ENCODE measurements around the gene CR1. TPM values are rescaled to one million over a fixed set of nuclear protein-coding genes. Genes with fewer than 3 reads are reported as not detected.

The CR1 gene
- total RNA-seq = 1 to 10 TPM in 1 of 2 donors, not detected in 1; 8.2 TPM

- Mint-ChIP-seq H3K27me3 (peaks cover 35 to 44% of the 10 kb centered on the region in 2 donors), H3K36me3 (no peaks in the 10 kb centered on the region), H3K9me3 (no peaks in the 10 kb centered on the region), H3K27ac (peak within 1 kb of the TSS in 1 of 2 donors; percentile 21), H3K4me3 (peak within 1 kb of the TSS; percentile 57), H3K4me1 (ENCODE audit: low read depth in 2 of 2) (peaks cover 4 to 5% of the 10 kb centered on the region in 2 donors)
- DNase-seq (ENCODE audit: low spot score) = peak; percentile 61
- peak; percentile 67 to 69 for ATAC-seq
These were observed at the start of gene CR1 for GRCh38 chr1:207495801-207496792. Gene CR1 (plus strand): TSS chr1:207496157. CDS start chr1:207496268, 111 bp downstream.

- H3K27ac Mint-ChIP-seq = no peak overlapping the region
- DNase-seq (ENCODE audit: low spot score) (no peak), ATAC-seq (no peak)
- no peaks in the 10 kb centered on the region for H3K9me3 Mint-ChIP-seq
- peak overlapping the region; percentile 44 for H3K4me3 Mint-ChIP-seq
- peaks cover 25 to 28% of the 10 kb centered on the region in 2 donors for H3K27me3 Mint-ChIP-seq
- peaks cover 3 to 6% of the 10 kb centered on the region in 2 donors for H3K4me1 Mint-ChIP-seq (ENCODE audit: low read depth in 2 of 2)
- no peaks in the 10 kb centered on the region for H3K36me3 Mint-ChIP-seq
These were observed 42.3 kb upstream of the CR1 start for GRCh38 chr1:207453710-207454045.

- peak; percentile 62 to 67 for ATAC-seq
- peaks cover 25 to 28% of the 10 kb centered on the region in 2 donors for H3K27me3 Mint-ChIP-seq
- no peaks in the 10 kb centered on the region for H3K36me3 Mint-ChIP-seq
- no peaks in the 10 kb centered on the region for H3K9me3 Mint-ChIP-seq
- peaks cover 3 to 6% of the 10 kb centered on the region in 2 donors for H3K4me1 Mint-ChIP-seq (ENCODE audit: low read depth in 2 of 2)
- H3K4me3 Mint-ChIP-seq = peak within 1 kb of the TSS; percentile 44
- H3K27ac Mint-ChIP-seq = no peak within 1 kb of the TSS
- no peak for DNase-seq (ENCODE audit: low spot score)
These were observed 41.7 kb upstream of the CR1 start, which contains the start of gene CR2 for GRCh38 chr1:207454046-207454964. Gene CR2 (plus strand): TSS chr1:207454328. CDS start chr1:207454419, 91 bp downstream.

- H3K36me3 Mint-ChIP-seq = no peaks in the 10 kb centered on the region
- peak overlapping the region; percentile 13 for H3K4me3 Mint-ChIP-seq
- peaks cover 3 to 6% of the 10 kb centered on the region in 2 donors for H3K4me1 Mint-ChIP-seq (ENCODE audit: low read depth in 2 of 2)
- no peak overlapping the region for H3K27ac Mint-ChIP-seq
- H3K9me3 Mint-ChIP-seq = no peaks in the 10 kb centered on the region
- H3K27me3 Mint-ChIP-seq = peaks cover 18 to 19% of the 10 kb centered on the region in 2 donors
- ATAC-seq = no peak
- DNase-seq (ENCODE audit: low spot score) = no peak
These were observed 40.7 kb upstream of the CR1 start for GRCh38 chr1:207455183-207455754.

- H3K9me3 Mint-ChIP-seq = no peaks in the 10 kb centered on the region
- no peak overlapping the region for H3K27ac Mint-ChIP-seq
- DNase-seq (ENCODE audit: low spot score) (no peak), ATAC-seq (no peak)
- H3K4me1 Mint-ChIP-seq (ENCODE audit: low read depth in 2 of 2) = peaks cover 3 to 6% of the 10 kb centered on the region in 2 donors
- no peak overlapping the region for H3K4me3 Mint-ChIP-seq
- no peaks in the 10 kb centered on the region for H3K36me3 Mint-ChIP-seq
- H3K27me3 Mint-ChIP-seq = peaks cover 7 to 12% of the 10 kb centered on the region in 2 donors
These were observed 37.5 kb upstream of the CR1 start for GRCh38 chr1:207458414-207458813.

GRCh38 chr1:207459008-207459407 is 36.9 kb upstream of the CR1 start:
- ATAC-seq (no peak), DNase-seq (ENCODE audit: low spot score) (no peak)
- no peaks in the 10 kb centered on the region for H3K36me3 Mint-ChIP-seq
- H3K9me3 Mint-ChIP-seq = no peaks in the 10 kb centered on the region
- peaks cover 7 to 14% of the 10 kb centered on the region in 2 donors for H3K27me3 Mint-ChIP-seq
- H3K27ac Mint-ChIP-seq = no peak overlapping the region
- no peak overlapping the region for H3K4me3 Mint-ChIP-seq
- peaks cover 3 to 6% of the 10 kb centered on the region in 2 donors for H3K4me1 Mint-ChIP-seq (ENCODE audit: low read depth in 2 of 2)

GRCh38 chr1:207461649-207462048 is 34.3 kb upstream of the CR1 start:
- ATAC-seq (no peak), DNase-seq (ENCODE audit: low spot score) (no peak)
- no peak overlapping the region for H3K4me3 Mint-ChIP-seq
- no peaks in the 10 kb centered on the region for H3K4me1 Mint-ChIP-seq (ENCODE audit: low read depth in 2 of 2)
- H3K9me3 Mint-ChIP-seq = no peaks in the 10 kb centered on the region
- H3K27me3 Mint-ChIP-seq = peaks cover 16 to 18% of the 10 kb centered on the region in 2 donors
- H3K36me3 Mint-ChIP-seq = no peaks in the 10 kb centered on the region
- no peak overlapping the region for H3K27ac Mint-ChIP-seq

- H3K27ac Mint-ChIP-seq = no peak overlapping the region
- ATAC-seq = no peak
- H3K9me3 Mint-ChIP-seq = no peaks in the 10 kb centered on the region
- H3K27me3 Mint-ChIP-seq = peaks cover 21 to 27% of the 10 kb centered on the region in 2 donors
- no peaks in the 10 kb centered on the region for H3K36me3 Mint-ChIP-seq
- DNase-seq (ENCODE audit: low spot score) = no peak
- no peak overlapping the region for H3K4me3 Mint-ChIP-seq
- no peaks in the 10 kb centered on the region for H3K4me1 Mint-ChIP-seq (ENCODE audit: low read depth in 2 of 2)
These were observed 33.4 kb upstream of the CR1 start for GRCh38 chr1:207462535-207462934.

GRCh38 chr1:207463021-207463420 is 32.9 kb upstream of the CR1 start:
- H3K27ac Mint-ChIP-seq = no peak overlapping the region

GRCh38 chr1:207463571-207463970 is 32.4 kb upstream of the CR1 start:
- no peak overlapping the region for H3K4me3 Mint-ChIP-seq
- ATAC-seq (no peak), DNase-seq (ENCODE audit: low spot score) (no peak)
- H3K27me3 Mint-ChIP-seq = peaks cover 24 to 28% of the 10 kb centered on the region in 2 donors
- no peak overlapping the region for H3K27ac Mint-ChIP-seq
- H3K36me3 Mint-ChIP-seq = no peaks in the 10 kb centered on the region
- no peaks in the 10 kb centered on the region for H3K9me3 Mint-ChIP-seq
- H3K4me1 Mint-ChIP-seq (ENCODE audit: low read depth in 2 of 2) = no peaks in the 10 kb centered on the region

More at GRCh38 chr1:207463021-207463420, 32.9 kb upstream of the CR1 start:
- no peaks in the 10 kb centered on the region for H3K9me3 Mint-ChIP-seq
- peaks cover 21 to 28% of the 10 kb centered on the region in 2 donors for H3K27me3 Mint-ChIP-seq
- DNase-seq (ENCODE audit: low spot score) (no peak), ATAC-seq (no peak)
- no peaks in the 10 kb centered on the region for H3K36me3 Mint-ChIP-seq
- no peaks in the 10 kb centered on the region for H3K4me1 Mint-ChIP-seq (ENCODE audit: low read depth in 2 of 2)
- no peak overlapping the region for H3K4me3 Mint-ChIP-seq

GRCh38 chr1:207470927-207471326 is 25.0 kb upstream of the CR1 start:
- Mint-ChIP-seq H3K36me3 (no peaks in the 10 kb centered on the region), H3K4me1 (ENCODE audit: low read depth in 2 of 2) (no peaks in the 10 kb centered on the region), H3K27me3 (peaks cover 19 to 24% of the 10 kb centered on the region in 2 donors), H3K9me3 (no peaks in the 10 kb centered on the region), H3K4me3 (no peak overlapping the region), H3K27ac (no peak overlapping the region)
- ATAC-seq = no peak
- no peak for DNase-seq (ENCODE audit: low spot score)

GRCh38 chr1:207474210-207474609 is 21.7 kb upstream of the CR1 start:
- H3K27ac Mint-ChIP-seq = no peak overlapping the region
- no peaks in the 10 kb centered on the region for H3K4me1 Mint-ChIP-seq (ENCODE audit: low read depth in 2 of 2)
- H3K9me3 Mint-ChIP-seq = no peaks in the 10 kb centered on the region
- DNase-seq (ENCODE audit: low spot score) (no peak), ATAC-seq (no peak)
- no peaks in the 10 kb centered on the region for H3K36me3 Mint-ChIP-seq
- no peak overlapping the region for H3K4me3 Mint-ChIP-seq
- peaks cover 19 to 22% of the 10 kb centered on the region in 2 donors for H3K27me3 Mint-ChIP-seq

- no peak for ATAC-seq
- H3K27ac Mint-ChIP-seq = no peak overlapping the region
These were observed 9.8 kb upstream of the CR1 start for GRCh38 chr1:207486198-207486597.

More at GRCh38 chr1:207486198-207486597, 9.8 kb upstream of the CR1 start:
- H3K4me1 Mint-ChIP-seq (ENCODE audit: low read depth in 2 of 2) = no peaks in the 10 kb centered on the region
- no peak for DNase-seq (ENCODE audit: low spot score)
- H3K4me3 Mint-ChIP-seq = no peak overlapping the region
- H3K9me3 Mint-ChIP-seq = no peaks in the 10 kb centered on the region
- H3K36me3 Mint-ChIP-seq = no peaks in the 10 kb centered on the region
- H3K27me3 Mint-ChIP-seq = peaks cover 25 to 40% of the 10 kb centered on the region in 2 donors

Measured in natural killer cell treated with Interleukin-12 subunit alpha and Interleukin-12 subunit beta and Interleukin-15 and Interleukin-18, amount 100 ng/mL, for 72 hours (primary cell).